Astrocyte (in vitro differentiated cells and primary cell): ENCODE results near the gene DOK7.

Source experiments
- CTCF ChIP-seq: IDR thresholded peaks from 2 replicates; pipeline ENCODE4 v1.5.1; 2011; ENCODE audit warnings: low read depth, mild to moderate bottlenecking, inconsistent platforms, low read length, moderate library complexity; ENCODE audit not compliant: insufficient read depth
- EZH2 ChIP-seq: IDR thresholded peaks from 2 replicates; pipeline ENCODE4 v1.6.1; 2012; ENCODE audit warnings: mild to moderate bottlenecking, low read length, inconsistent platforms; ENCODE audit not compliant: insufficient read depth

GRCh38 chr4:3461515-3462291, 1.4 kb upstream of the DOK7 start:
- TF ChIP-seq CTCF (no peak), EZH2 (no peak)
